Measurements from ENCODE around the gene DLK1. TPM values are rescaled to one million over a fixed set of nuclear protein-coding genes. Genes with fewer than 3 reads are reported as not detected.

Gene DLK1
- 1,000 to 10,000 TPM; 1,182 to 2,893 (median 1,902) TPM for polyA plus RNA-seq (ENCODE audit: insufficient read length in 12 of 12)
- long read RNA-seq, donor 1, full-length matches to known transcripts: 17 of 17 reads
- long read RNA-seq, donor 1, partial matches to known transcripts: 0 of 17 reads
- long read RNA-seq, donor 1, other reads (novel, unspliced or antisense): 0 of 17 reads
- long read RNA-seq, donor 2, full-length matches to known transcripts: 1,775 of 1,931 reads
- long read RNA-seq, donor 2, partial matches to known transcripts: 136 of 1,931 reads
- long read RNA-seq, donor 2, other reads (novel, unspliced or antisense): 20 of 1,931 reads
- long read RNA-seq, donor 3, full-length matches to known transcripts: 709 of 774 reads
- long read RNA-seq, donor 3, partial matches to known transcripts: 65 of 774 reads
- long read RNA-seq, donor 3, other reads (novel, unspliced or antisense): 0 of 774 reads
- long read RNA-seq, donor 4, full-length matches to known transcripts: 526 of 883 reads
- long read RNA-seq, donor 4, partial matches to known transcripts: 357 of 883 reads
- long read RNA-seq, donor 4, other reads (novel, unspliced or antisense): 0 of 883 reads
- long read RNA-seq, donor 5, full-length matches to known transcripts: 1,241 of 1,362 reads
- long read RNA-seq, donor 5, partial matches to known transcripts: 106 of 1,362 reads
- long read RNA-seq, donor 5, other reads (novel, unspliced or antisense): 15 of 1,362 reads
- long read RNA-seq, donor 6, full-length matches to known transcripts: 830 of 930 reads
- long read RNA-seq, donor 6, partial matches to known transcripts: 100 of 930 reads
- long read RNA-seq, donor 6, other reads (novel, unspliced or antisense): 0 of 930 reads
- long read RNA-seq, donor 7, full-length matches to known transcripts: 670 of 748 reads
- long read RNA-seq, donor 7, partial matches to known transcripts: 72 of 748 reads
- long read RNA-seq, donor 7, other reads (novel, unspliced or antisense): 6 of 748 reads
- long read RNA-seq, donor 8, full-length matches to known transcripts: 1,501 of 1,853 reads
- long read RNA-seq, donor 8, partial matches to known transcripts: 335 of 1,853 reads
- long read RNA-seq, donor 8, other reads (novel, unspliced or antisense): 17 of 1,853 reads
- long read RNA-seq, donor 9, full-length matches to known transcripts: 756 of 840 reads
- long read RNA-seq, donor 9, partial matches to known transcripts: 79 of 840 reads
- long read RNA-seq, donor 9, other reads (novel, unspliced or antisense): 5 of 840 reads
- long read RNA-seq, donor 10, full-length matches to known transcripts: 1,466 of 1,573 reads
- long read RNA-seq, donor 10, partial matches to known transcripts: 100 of 1,573 reads
- long read RNA-seq, donor 10, other reads (novel, unspliced or antisense): 7 of 1,573 reads
- long read RNA-seq, donor 11, full-length matches to known transcripts: 1,374 of 1,523 reads
- long read RNA-seq, donor 11, partial matches to known transcripts: 139 of 1,523 reads
- long read RNA-seq, donor 11, other reads (novel, unspliced or antisense): 10 of 1,523 reads

DNA sequence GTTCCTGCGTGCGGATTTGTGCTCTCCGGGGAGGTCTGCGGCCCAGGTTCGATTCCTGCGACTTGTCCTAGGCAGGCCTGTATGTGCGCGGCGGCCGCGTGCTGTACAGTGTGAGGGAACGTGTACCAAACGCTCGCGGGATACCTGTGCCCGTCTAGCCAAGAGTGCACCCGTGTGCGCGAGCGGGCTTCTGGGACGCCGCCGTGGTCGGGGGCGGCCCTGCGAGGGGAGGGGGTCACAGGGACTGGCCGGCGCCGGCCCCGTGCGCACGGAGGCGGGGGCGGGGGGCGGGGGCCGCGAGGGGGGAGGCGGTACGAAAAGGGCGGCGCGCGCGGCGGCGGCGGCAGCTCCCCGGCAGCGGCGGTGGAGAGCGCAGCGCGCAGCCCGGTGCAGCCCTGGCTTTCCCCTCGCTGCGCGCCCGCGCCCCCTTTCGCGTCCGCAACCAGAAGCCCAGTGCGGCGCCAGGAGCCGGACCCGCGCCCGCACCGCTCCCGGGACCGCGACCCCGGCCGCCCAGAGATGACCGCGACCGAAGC is at the start of gene DLK1:
Gene DLK1, plus strand, starts transcription at position 343 of the 536 bp plus-strand sequence. Its CDS starts 177 bp downstream, at position 520.
- DNase-seq: no peak

DNA sequence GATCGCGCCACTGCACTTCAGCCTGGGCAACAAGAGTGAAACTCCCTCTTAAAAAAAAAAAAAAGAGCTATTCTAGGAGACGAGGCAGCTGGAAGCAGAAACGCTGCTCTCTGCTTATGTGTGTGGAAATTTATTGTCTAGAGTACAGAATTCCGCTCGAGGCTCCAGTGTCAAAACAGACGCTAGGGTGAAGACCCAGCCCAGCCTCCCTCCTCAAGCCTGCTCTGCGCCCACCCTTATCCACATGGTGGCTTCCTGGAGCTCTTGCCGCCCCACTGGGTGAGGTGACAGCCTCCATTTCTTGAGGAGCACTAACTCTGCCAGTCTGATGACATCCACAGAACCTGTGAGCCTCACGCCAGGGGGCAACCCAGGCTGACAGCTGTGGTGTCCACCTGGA is 49.5 kb upstream of the DLK1 start:
- peak; percentile 66 for DNase-seq

- DNase-seq: peak; percentile 95
Observed at GRCh38 chr14:100677554-100678468, 48.9 kb upstream of the DLK1 start.

GRCh38 chr14:100678469-100678828 is 48.2 kb upstream of the DLK1 start:
- peak; percentile 90 for DNase-seq

GRCh38 chr14:100679153-100679552 is 47.5 kb upstream of the DLK1 start:
- DNase-seq: no peak

DNA sequence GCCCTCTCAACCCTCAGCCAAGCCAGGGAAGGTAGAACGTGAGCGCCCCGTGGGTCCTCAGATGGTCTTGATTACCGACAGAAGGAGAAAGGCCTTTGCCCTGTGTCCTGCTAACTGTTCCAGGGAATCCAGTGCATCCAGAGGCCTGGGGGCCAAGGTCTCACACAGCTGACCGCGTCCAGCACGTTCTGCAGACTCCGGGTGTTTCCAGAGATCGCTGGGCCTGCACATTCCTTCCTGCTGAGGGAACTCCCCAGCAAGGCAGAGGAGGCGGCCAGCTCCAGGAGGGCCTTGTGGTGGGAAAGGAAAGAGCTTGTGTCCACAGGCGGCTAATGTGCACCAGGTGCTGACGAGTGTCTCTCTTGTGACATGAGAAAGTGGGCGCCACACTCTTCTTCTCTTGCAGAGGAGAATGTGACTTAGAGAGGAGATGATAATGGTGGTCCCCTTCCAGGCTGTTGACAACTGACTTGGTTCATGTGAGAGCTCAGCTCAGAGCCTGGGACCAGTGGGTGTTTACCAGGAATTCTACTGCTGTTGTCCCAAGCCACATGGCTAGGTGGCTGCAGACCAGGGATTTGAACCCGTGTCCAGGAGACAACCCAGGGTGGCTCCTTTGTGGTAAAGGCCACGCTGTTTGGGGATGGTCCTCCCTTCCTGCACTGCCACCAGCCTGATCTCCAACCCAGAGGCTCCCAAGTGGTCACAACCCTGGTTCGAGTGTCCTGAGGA is 46.8 kb upstream of the DLK1 start:
- peak; percentile 92 for DNase-seq

GRCh38 chr14:100680439-100681051 is 46.1 kb upstream of the DLK1 start:
- no peak for DNase-seq

- no peak for DNase-seq
Observed at GRCh38 chr14:100681111-100681510, 45.6 kb upstream of the DLK1 start.

- DNase-seq: no peak
Observed at GRCh38 chr14:100682749-100683148, 43.9 kb upstream of the DLK1 start.

- DNase-seq: no peak
Observed at GRCh38 chr14:100683578-100683977, 43.1 kb upstream of the DLK1 start.

- DNase-seq: no peak
Observed at GRCh38 chr14:100684154-100684553, 42.5 kb upstream of the DLK1 start.

DNA sequence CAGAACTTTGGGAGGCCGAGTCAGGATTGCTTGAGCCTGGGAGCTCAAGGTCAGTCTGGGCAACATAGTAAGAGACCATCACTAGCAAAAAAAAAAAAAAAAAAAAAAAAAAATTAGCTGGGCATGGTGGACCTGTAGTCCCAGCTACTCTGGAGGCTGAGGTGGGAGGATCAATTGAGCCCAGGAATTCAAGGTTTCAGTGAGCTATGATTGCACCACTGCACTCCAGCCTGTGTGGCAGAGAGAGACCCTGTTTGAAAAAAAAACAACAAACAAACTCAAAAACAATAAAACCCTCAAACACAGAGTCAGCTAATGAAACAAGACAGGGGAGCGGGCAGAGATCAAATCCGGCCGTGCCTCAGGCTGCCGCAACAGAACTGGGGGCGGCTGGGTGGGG is 41.7 kb upstream of the DLK1 start:
- DNase-seq: no peak

DNA sequence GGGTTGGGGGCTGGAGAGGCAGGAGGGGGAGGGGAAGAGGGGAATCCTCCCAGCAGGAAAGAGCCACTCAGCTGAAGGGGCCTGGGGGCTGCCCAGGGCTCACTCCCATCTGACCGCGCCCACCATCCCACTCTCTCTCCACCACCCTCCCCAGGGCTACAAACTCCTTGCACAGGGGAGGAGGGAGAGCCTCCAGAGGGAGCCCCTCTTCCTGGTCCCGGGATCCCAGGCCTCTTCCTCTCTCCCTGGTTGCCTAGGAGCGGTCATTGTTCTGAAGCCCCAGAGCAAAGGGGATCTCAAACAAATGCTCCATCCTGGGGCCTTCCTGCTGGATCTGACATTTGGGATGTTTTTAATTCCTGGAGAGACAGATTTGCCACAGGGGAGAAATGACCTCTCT is 39.8 kb upstream of the DLK1 start:
- DNase-seq: no peak

GRCh38 chr14:100687386-100687785 is 39.3 kb upstream of the DLK1 start:
- no peak for DNase-seq

DNA sequence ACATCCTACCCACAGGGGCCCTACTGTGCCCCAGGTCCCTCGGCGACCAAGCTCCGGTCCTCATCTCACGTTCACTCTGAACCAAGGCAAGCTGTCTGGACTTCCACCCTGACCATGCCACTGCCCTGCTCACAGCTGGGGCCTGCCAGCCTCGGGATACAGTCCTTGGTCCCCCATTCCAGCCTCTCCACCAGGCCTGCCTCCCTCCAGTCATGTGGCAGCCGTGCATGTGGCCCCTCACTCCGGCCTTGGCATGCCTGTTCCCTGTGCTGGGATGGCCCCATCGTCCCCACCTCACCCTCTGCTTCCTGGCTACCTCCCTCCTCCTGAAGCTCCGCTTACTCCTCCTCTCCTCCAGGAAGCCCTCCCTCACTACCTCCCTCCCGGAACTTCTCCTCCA is 38.6 kb upstream of the DLK1 start:
- no peak for DNase-seq

GRCh38 chr14:100688598-100689461 is 37.9 kb upstream of the DLK1 start:
- DNase-seq: no peak

DNA sequence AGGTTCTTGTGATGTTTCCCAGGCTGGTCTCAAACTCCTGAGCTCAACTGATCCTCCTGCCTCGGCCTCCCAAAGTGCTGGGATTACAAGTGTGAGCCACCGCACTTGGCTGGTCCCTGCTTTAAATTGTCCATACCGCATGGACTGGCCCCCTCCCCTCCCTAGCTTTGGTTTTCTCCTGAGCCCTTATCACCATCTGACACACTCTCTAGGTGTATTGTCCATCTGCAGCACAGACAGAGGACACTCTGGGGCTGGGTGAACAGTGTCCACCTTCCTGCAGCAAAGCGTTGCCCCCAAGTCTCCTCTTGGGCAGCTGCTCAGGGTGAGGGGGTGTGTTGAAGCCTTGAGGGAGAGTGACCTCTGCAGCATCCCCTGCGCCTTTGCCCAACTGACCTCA is 36.0 kb upstream of the DLK1 start:
- no peak for DNase-seq
